HEK293T (cell line): ENCODE results near the gene CMTM1.

Experiments
- BHLHE40 ChIP-seq: fragments of 450-650 bp; IDR thresholded peaks from 2 replicates; pipeline ENCODE4 v1.6.1; 2016; ENCODE audit warnings: mild to moderate bottlenecking, moderate library complexity, borderline replicate concordance
- CTBP1 ChIP-seq: fragments of 450-650 bp; IDR thresholded peaks from 2 replicates; pipeline ENCODE4 v1.6.1; 2016; ENCODE audit warnings: borderline replicate concordance
- ELF4 ChIP-seq: fragments of 450-650 bp; IDR thresholded peaks from 2 replicates; pipeline ENCODE4 v1.6.1; 2017; ENCODE audit warnings: antibody characterized with exemption
- FOXK2 ChIP-seq: fragments of 450-650 bp; IDR thresholded peaks from 2 replicates; pipeline ENCODE4 v1.6.1; 2016; ENCODE audit warnings: mild to moderate bottlenecking
- FOXM1 ChIP-seq: fragments of 450-650 bp; IDR thresholded peaks from 2 replicates; pipeline ENCODE4 v1.6.1; 2017; ENCODE audit warnings: mild to moderate bottlenecking, borderline replicate concordance
- HDGF ChIP-seq: fragments of 450-650 bp; IDR thresholded peaks from 2 replicates; pipeline ENCODE4 v1.6.1; 2017; ENCODE audit warnings: antibody characterized with exemption, borderline replicate concordance
- LEF1 ChIP-seq: fragments of 450-650 bp; IDR thresholded peaks from 2 replicates; pipeline ENCODE4 v1.6.1; 2017; ENCODE audit warnings: mild to moderate bottlenecking, borderline replicate concordance
- NFRKB ChIP-seq: fragments of 450-650 bp; IDR thresholded peaks from 2 replicates; pipeline ENCODE4 v1.6.1; 2016; ENCODE audit warnings: mild to moderate bottlenecking, moderate library complexity
- SP1 ChIP-seq: fragments of 450-650 bp; IDR thresholded peaks from 2 replicates; pipeline ENCODE4 v1.6.1; 2017
- SUZ12 ChIP-seq: fragments of 450-650 bp; IDR thresholded peaks from 2 replicates; pipeline ENCODE4 v1.6.1; 2016; ENCODE audit warnings: mild to moderate bottlenecking
- TARDBP ChIP-seq: fragments of 450-650 bp; IDR thresholded peaks from 2 replicates; pipeline ENCODE4 v1.6.1; 2016
- ZNF384 ChIP-seq: fragments of 450-650 bp; IDR thresholded peaks from 2 replicates; pipeline ENCODE4 v1.6.1; 2016
- TF ChIP-seq, protein P1 (sequence below): fragments of 450-650 bp; IDR thresholded peaks from 2 replicates; pipeline ENCODE4 v1.6.1; 2016

- TF ChIP-seq SP1 = no peak
- TF ChIP-seq LEF1 = no peak
- TF ChIP-seq FOXK2 = no peak
- no peak for TF ChIP-seq ELF4
- TF ChIP-seq, protein P1, sequence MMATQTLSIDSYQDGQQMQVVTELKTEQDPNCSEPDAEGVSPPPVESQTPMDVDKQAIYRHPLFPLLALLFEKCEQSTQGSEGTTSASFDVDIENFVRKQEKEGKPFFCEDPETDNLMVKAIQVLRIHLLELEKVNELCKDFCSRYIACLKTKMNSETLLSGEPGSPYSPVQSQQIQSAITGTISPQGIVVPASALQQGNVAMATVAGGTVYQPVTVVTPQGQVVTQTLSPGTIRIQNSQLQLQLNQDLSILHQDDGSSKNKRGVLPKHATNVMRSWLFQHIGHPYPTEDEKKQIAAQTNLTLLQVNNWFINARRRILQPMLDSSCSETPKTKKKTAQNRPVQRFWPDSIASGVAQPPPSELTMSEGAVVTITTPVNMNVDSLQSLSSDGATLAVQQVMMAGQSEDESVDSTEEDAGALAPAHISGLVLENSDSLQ = no peak
- no peak for TF ChIP-seq ZNF384
- TF ChIP-seq HDGF = no peak
- no peak for TF ChIP-seq TARDBP
- no peak for TF ChIP-seq FOXM1
- no peak for TF ChIP-seq SUZ12
- TF ChIP-seq NFRKB = no peak
- no peak for TF ChIP-seq BHLHE40
- no peak for TF ChIP-seq CTBP1
Observed at GRCh38 chr16:66520406-66521170, 45.7 kb upstream of the CMTM1 start.
